Measurements from ENCODE around the gene WDR17.

Gene WDR17

DNA sequence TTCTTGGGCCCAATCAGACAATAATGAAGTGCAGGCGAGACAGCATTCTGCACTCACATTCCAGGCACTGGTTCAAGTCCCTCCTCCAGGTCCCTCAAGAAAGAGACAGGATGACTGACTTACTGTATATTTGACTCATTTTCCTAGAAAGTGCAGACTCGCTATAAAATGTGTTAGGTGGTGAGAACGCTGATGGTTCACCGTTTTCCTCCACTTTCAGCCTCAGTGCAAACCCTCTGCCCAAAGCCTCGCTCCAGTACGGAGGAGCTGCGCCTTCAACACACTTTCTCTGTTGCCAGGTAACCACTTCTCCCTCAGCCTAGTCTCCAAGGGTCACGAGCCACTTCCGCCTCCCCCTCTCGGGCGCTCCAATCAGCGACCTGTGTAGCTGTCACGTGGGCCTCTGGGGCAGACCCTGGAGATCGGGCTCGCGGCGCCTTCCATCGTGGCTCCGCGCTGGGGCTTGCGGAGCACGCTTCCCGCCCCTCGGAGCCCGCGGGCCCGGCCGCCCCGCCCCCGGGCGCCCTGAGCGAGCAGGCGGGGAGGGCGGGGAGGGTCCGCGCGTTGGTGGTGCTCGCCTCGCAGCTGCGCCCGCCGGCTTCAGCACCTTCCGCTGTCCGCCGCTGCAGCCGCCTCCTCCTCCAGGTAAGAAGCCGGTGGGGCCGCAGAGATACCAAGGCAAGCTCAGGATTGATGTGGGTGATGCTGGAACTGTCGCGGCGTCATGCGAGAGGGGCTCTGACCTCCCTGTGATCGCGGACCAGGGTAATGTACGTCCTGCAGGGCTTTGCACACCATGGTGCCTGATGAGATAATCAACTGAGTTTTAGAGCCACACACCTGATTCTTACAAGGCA lies at the start of gene WDR17:
TSS of gene WDR17 (plus strand) at position 407 of the 857 bp plus-strand sequence. CDS start 45,740 bp downstream, outside the sequence.
- peak; percentile 86 for DNase-seq (ENCODE audit: low spot score)

DNA sequence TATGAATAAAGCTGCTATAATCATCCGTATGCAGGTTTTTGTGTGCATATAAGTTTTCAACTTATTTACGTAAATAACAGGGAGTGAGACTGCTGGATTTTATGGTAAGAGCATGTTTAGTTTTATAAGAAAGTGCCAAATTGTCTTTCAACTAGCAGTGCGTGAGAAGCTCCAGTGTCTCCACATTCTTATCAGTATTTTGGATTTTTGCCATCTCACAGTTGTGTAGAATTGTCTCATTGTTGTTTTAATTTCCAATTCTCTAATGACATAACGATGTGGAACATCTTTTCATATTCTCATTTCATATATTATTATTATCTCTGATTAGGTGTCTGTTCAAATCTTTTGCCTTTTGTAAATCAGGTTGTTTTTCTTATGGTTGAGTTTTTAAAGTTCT lies 49.0 kb upstream of the WDR17 start:
- no peak for DNase-seq (ENCODE audit: low spot score)

DNA sequence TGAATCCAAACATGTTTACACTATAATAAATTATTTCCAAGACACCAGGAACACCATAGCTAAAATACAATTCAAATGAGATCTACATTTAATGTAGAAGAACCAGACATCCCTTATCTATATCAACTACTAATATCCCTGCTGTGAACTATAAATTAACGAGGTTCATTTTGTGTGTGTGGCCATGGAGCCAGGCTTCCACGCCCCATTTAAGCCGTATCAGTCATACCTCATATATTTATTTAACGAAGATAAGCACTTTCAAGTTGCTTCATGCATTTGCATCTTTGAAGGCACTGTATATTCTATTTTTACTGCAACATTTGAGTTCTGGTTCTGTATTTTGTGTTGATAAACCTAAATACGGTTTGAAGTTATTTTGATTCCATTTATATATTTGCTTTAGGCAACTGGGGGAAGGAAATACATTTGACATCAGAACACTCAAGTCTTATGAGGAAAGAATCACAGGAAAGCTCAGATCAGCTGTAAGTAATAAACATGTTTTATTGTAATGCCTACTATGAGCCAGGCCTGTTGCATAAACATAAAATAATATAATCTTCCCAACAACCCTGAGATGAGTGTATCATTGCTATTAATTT lies 45.1 kb upstream of the WDR17 start:
- DNase-seq (ENCODE audit: low spot score) = no peak

DNA sequence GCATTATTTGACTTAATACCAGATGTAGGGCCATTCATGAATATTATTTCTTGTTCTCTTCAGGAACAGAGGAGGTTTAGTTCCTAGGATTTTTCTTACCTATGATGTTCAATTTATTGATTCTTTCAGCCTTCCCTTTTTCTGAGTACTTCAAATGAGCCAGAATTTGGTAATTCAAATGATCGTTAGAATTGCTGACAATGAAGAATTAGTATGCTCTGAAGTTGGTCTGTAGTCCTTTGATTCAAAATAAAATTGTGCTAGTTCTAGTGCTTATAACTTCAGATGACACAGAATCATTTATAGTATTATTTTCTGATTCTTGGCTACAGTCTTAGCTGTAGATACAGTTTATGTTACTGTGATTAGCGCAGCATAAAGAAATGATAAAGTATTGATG lies 35.2 kb upstream of the WDR17 start:
- DNase-seq (ENCODE audit: low spot score) = no peak

DNA sequence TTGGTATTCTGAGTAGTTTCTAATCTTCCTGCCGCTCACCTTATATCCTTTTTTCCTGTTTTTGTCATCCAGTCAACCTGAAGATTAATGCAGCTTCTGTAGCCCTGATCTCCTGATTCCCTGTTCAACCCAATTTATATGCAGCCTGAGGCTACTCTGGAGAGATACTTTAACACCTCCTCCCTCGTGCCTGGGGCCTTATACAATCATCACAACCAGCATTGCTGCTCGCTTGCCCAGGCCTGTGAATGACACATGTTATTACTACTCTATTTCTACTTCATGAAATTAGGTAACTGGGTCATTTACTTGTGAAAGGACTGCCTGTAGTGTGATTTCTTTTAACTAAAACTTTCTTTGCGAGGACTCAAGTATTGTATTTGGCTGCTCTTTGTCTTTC lies 33.7 kb upstream of the WDR17 start:
- no peak for DNase-seq (ENCODE audit: low spot score)

DNA sequence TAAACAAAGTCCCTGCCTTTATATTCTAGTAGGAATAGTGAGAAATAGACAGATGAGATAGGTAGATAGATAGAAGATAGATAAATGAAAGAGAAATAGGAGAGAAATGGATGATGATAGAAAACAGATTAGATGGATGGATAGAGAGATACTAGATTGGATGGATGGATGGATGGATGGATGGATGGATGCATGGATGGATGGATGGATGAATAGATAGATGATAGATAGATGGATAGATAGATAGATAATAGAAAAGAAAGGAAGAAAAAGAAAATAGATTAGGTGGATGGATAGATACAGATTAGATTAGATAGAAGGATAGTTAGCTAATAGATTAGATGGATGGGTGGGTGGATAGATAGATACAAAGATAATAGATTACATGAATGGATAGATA lies 33.2 kb upstream of the WDR17 start:
- DNase-seq (ENCODE audit: low spot score) = no peak

DNA sequence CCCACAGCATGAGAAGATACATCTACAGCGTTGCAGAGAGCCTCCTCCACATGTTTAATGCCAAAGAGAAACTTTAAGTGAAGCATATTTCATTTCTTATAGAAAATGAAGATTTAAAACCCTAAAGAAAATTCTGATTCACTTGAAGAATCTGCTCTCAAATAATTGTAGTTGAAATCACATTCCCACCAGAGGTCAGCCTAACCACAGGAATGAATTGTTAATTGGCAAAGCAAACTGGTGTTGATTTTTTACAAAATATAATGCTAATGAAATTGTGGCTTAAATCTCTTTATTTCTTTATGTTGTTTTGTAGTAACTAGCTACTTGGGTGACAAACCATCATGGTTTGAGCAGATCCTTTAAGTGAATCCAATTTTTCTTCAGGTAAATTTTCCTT lies 31.1 kb upstream of the WDR17 start:
- DNase-seq (ENCODE audit: low spot score) = peak; percentile 14

DNA sequence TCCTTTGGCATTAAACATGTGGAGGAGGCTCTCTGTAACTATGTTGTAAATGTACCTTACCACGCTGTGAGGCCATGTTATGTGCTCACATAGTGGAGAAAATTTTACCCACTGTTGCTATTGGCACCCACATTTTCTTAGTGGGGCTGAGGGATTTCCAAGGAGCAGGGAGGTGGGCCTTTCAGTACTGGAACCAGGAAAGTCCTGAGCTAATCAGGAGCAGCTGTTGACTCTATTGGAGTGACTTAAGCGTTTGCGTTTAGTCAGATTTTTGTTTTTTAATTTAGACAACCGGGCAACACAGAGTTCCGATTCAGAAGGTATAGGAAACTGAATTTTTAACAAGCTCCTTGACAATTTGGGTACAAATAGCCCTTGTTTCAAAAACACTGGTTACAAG lies 30.7 kb upstream of the WDR17 start:
- no peak for DNase-seq (ENCODE audit: low spot score)

DNA sequence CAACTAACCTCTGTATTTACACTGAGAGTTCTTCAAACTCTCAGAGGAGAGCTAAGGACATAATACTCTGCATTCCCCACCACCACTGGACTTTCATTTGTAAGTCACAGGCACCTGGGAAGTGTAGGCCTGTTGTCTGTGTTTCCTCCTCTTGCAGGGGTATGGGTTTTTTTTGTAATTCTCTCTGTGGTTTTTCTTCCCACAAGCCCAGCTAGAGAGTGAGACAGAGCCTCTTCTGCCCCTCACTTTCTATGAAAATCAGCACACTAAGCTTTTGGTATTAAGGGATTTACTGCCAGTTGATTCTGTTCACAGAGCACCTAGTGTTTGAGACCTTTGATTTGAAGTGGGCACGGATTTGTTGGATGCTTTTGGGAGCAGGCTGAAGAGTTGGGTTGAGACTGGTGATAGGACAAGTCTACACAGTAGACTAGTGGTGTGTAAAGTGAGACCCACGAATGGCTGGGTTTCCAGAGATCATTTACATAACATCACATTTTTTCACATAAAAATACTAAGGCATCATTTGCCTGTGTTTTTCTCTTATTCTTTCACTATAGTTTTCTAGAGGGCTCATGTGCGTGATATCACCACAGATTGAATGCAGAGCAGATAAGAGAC lies 28.9 kb upstream of the WDR17 start:
- no peak for DNase-seq (ENCODE audit: low spot score)

DNA sequence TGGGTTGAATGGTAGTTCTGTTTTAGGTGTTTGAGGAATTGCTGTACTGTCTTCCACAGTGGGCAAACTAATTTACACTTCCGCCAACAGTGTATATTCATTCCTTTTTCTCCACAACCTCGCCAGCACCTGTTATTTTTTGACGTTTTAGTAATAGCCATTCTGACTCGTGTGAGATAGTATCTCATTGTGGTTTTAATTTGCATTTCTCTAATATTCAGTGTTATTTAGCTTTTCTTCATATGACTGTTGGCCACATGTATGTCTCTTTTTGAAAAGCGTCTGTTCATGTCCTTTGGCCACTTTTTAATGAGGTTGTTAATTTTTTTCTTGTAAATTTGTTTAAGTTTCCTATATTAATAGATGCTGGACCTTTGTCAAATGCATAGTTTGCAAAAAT lies 26.9 kb upstream of the WDR17 start:
- no peak for DNase-seq (ENCODE audit: low spot score)

DNA sequence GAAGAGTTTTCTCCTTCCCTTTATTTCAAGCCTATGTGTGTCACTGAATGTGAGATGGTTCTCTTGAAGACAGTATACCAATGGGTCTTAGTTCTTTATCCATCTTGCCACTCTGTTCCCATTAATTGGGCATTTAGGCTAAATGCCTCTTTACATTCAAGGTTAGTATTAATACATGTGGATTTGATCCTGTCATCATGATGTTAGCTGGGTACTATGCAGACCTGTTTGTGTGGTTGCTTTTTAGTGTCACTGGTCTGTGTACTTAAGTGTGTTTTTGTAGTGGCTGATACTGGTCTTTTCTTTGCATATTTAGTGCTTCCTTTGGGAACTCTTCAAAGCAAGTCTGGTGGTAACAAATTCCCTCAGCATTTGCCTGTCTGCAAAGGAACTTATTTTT lies 23.4 kb upstream of the WDR17 start:
- no peak for DNase-seq (ENCODE audit: low spot score)

DNA sequence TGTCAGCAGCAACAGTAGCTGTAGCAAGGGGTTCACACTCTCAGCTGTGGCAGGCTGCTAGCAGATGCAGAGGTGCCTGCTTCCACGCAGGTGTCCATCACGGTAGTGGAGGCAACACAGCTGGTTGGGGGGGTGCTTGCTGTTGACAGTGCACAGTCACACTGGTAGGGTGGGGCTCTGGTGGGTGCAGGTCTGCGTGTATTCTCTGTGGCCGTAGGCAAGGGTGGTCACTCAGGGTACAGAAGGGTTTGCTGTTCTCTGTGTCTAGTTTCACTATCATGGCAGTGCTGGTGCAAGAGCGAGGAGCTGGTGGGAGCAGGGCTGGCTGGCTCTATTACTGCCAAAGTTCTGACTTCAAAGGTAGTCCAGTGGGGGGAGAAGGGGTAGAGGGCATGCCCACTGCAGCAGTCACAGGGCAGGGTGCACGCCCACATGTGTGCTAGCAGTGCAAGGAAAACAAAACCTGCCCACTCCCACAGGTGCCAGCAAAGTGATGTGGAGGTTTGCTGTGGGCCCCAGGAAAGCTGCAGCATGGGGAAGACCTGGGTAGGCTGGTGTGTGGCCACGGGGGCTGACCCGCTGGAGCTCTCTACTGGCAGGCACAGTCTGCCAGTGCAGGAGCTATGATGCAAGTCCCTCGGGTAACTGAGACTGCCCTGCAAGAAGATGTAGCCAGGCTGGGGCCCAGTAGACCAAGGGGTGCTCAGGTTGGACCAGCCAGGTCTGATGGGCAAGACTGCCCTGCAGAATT lies 21.6 kb upstream of the WDR17 start:
- no peak for DNase-seq (ENCODE audit: low spot score)

DNA sequence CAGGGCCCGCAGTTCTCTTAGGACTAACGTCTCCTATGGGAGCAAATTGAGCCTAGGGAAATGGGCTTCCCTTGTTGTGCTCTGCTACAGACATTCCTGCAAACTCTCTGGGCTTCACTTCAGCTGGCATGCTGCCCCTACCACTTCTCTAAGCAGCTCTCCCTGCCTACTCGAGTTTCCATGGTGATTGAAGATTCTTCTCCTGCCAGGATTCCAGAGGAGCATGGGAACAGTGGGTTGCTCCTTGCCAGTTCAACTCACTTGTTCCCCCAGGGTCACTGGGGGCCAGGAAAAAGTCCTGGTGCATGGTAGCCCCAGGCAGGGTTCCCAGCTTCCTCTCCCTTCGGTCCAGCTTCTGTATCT lies 21.1 kb upstream of the WDR17 start:
- DNase-seq (ENCODE audit: low spot score) = no peak

DNA sequence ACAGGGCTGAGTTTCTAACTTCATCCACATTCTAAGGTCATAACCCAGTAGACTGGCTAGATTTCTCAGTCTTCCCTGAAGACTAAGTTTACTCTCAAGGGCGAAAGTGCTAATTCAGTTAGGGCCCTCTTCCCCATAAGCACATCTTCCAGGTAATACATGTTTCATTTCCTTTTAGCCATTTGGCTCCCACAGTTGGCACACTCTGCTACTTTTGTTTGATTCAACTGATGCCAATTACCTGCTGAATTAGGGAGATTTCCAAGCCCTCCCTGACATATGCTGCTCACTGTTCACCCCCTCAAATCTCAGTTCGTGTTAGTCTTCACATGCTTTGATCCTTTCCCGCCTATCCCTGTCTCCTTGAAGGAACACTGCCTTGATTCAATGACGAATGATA lies 17.0 kb upstream of the WDR17 start:
- no peak for DNase-seq (ENCODE audit: low spot score)

DNA sequence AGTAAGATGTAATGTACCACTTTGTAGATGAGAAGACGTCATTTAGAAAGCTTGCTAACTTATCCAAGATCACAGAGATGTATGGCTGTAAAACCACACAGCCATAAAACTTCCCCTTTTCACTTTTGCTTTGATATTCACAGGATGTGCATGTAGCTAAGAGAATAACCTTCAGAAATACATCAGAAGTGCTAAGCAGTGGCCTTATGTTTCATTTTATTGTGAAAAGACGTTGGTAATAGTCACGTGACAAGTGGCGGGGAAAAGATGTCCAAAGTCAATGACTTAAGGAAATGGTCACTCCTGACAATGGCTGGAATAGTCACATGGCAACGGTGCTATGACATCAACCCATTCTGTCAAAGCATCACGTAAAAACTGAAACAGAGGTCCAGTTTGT lies 12.9 kb upstream of the WDR17 start:
- no peak for DNase-seq (ENCODE audit: low spot score)

DNA sequence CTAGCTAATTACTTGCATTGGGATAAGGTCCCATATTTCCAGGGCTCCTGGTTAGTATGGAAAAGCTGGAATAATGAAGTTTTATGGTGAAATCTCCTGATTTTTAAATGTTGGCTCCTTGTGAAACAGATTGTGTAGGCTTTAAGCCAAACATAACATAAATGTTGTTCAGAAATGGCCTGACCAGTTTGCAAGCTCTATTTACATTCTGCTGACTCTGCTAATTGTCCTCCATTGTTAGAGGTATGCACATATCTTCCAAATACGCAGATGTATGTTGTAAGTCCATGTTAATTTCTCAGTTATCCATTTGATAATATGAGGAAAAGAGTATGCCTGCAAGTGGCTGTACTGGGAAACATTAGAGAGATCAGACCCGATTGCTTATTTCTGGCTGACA lies 11.9 kb upstream of the WDR17 start:
- no peak for DNase-seq (ENCODE audit: low spot score)

DNA sequence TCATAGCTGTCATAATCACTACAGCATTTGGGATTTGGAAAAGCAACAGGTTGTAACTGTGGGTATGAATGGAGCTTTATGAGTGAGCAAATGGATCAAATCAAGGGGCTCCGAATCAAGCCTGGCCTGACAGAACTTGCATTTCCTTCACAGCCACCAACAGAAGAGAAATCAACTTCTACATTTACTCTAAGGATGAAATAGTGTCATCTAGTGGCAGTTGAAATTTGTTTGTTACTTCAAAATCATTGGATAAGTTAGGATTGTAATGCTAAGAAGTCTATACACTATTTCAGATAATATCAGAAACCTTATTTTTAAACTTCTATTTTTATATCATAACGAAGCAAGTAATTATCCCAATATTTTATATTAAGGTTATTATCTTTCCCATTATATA lies 10.7 kb upstream of the WDR17 start:
- DNase-seq (ENCODE audit: low spot score) = no peak

DNA sequence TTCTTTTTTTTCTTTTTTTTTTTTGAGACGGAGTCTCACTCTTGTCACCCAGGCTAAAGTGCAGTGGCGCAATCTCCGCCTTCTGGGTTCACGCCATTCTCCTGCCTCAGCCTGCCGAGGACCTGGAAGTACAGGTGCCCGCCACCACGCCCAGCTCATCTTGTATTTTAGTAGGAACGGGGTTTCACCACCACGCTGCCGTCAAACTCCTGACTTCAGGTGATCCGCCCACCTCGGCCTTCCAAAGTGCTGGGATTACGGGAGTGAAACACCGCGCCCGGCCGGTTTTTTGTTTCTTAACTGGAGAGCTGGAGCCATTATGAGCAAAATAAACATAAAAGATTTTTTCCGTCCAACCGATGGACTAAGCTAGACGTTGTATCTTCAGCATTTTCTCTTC lies 1.9 kb upstream of the WDR17 start:
- DNase-seq (ENCODE audit: low spot score) = no peak

DNA sequence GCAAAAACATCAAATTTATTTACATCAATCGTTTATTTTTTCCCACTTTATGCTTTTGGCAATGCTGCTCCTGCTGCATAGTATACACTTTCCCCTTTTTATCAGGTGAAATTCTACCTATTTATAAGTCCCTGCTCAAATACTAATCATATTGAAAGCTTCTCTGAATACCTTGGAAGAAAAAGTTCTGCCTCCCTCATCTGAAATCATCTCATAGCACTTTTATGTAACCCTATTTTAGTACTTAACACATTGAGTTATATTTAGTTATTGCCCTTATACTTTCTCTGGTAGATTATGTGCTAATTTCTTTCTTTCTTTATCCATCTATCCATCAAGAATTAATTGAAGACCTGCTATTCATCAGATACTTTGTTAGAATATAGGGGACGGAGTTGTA lies 1.1 kb upstream of the WDR17 start:
- no peak for DNase-seq (ENCODE audit: low spot score)

DNA sequence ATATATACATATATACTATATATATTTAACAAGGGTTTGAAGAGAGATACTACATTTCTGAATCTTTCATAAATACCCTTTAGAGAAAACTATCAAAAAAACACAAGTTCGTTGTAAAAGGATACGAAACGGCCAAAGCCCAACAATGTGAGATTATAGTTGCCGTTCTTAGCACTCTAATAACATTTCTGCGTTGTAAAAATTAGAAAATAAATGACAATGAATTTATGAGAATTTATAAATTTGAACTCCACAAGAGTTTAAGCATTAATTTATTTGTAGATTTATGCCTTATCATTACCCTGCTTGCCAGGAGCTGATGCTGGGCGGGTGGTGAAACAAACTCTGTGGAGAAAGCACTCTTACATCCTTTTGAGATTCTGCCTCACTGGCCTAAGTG lies 1.1 kb downstream of the WDR17 start:
- no peak for DNase-seq (ENCODE audit: low spot score)

DNA sequence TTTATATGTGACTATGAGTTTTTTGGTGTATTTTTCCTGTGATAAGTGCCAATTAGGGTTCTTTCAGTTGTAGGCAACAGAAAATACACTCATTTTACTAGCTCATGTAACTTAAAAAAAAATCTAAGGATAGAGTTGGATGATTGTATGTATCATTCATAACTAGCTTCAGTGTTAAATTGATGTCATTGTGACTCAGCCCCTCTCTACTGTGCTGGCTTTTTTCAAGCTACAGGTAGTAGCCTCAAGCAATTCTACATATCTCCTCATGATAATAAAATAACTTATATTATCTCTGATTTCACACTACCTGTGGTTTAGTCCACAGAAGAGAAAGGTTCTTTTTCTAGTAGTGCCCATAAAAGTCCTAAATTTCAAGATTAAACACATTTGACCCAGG lies 11.9 kb downstream of the WDR17 start:
- no peak for DNase-seq (ENCODE audit: low spot score)

DNA sequence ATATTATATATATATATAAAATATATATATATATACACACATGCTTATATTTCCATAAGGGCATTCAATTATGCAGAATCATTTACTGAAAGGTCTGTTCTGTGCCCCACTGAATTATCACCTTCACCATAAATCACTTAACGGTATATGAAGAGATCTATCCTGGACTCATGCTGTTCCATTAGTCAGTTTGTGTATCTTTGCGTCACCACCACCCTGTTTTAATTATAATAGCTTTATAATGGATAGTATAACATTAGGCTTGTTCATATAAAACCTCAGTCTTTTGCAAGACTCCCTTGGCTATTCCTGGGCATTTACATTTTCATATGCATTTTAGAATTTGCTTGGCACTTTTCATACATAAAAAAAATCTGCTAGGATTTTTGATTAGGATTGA lies 19.1 kb downstream of the WDR17 start:
- no peak for DNase-seq (ENCODE audit: low spot score)

DNA sequence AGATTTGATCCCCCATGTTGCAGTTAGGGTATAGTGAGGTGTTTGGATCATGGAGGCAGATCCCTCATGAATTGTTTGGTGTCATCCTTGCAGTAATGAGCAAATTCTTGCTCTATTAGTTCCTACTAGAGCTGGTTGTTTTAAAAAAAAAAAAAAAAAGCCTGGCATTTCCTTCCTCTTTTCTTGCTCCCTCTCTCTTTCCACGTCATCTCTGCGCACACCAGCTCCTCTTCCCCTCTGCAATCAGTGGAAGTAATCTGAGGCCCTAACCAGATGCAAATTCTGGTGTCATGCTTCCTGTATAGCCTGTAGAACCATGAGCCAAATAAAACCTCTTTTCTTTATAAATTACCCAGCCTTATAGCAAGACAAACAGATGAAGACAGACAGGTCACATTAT lies 24.5 kb downstream of the WDR17 start:
- no peak for DNase-seq (ENCODE audit: low spot score)
